GM18909 (cell line): ENCODE results near the gene NUDT14.

ENCODE experiments used
- ATAC-seq: cut with Tn5 transposase; IDR thresholded peaks from one replicate; pipeline ENCODE4 v1.9.1; 2021; ENCODE audit warnings: mild to moderate bottlenecking; ENCODE audit not compliant: unreplicated experiment, poor library complexity

The NUDT14 gene

GRCh38 chr14:105161964-105162668 lies 19.0 kb downstream of the NUDT14 start:
- ATAC-seq: no peak

- ATAC-seq: no peak
Observed at GRCh38 chr14:105161309-105161708, 19.8 kb downstream of the NUDT14 start.

- no peak for ATAC-seq
Observed at GRCh38 chr14:105160776-105161175, 20.3 kb downstream of the NUDT14 start.

- ATAC-seq: no peak
Observed at GRCh38 chr14:105159344-105159743, 21.8 kb downstream of the NUDT14 start.

- no peak for ATAC-seq
Observed at GRCh38 chr14:105158794-105159193, 22.3 kb downstream of the NUDT14 start.

- ATAC-seq: no peak
Observed at GRCh38 chr14:105157872-105158271, 23.2 kb downstream of the NUDT14 start.

- no peak for ATAC-seq
Observed at GRCh38 chr14:105156414-105157375, 24.4 kb downstream of the NUDT14 start.

GRCh38 chr14:105155681-105156413 lies 25.3 kb downstream of the NUDT14 start:
- ATAC-seq: no peak

- no peak for ATAC-seq
Observed at GRCh38 chr14:105155071-105155651, 26.0 kb downstream of the NUDT14 start.

- no peak for ATAC-seq
Observed at GRCh38 chr14:105154476-105154871, 26.6 kb downstream of the NUDT14 start.

GRCh38 chr14:105153739-105154475 lies 27.2 kb downstream of the NUDT14 start:
- ATAC-seq: no peak

- ATAC-seq: no peak
Observed at GRCh38 chr14:105153331-105153731, 27.8 kb downstream of the NUDT14 start.

- no peak for ATAC-seq
Observed at GRCh38 chr14:105152794-105153241, 28.3 kb downstream of the NUDT14 start.

- ATAC-seq: no peak
Observed at GRCh38 chr14:105151838-105152793, 29.0 kb downstream of the NUDT14 start.

GRCh38 chr14:105151084-105151837 lies 29.9 kb downstream of the NUDT14 start:
- no peak for ATAC-seq

GRCh38 chr14:105150368-105151083 lies 30.6 kb downstream of the NUDT14 start:
- no peak for ATAC-seq

GRCh38 chr14:105150026-105150367 lies 31.1 kb downstream of the NUDT14 start:
- ATAC-seq: no peak
